Body of pancreas (tissue), 4 donors: Measurements from ENCODE around the gene MPLKIP.

Experiments used
- POLR2A ChIP-seq, 3 donors: fragments of 450-650 bp; IDR thresholded peaks; one replicate each; pipeline ENCODE4 v1.6.1; 2016; ENCODE audit warnings: antibody characterized with exemption in 3 of 3, mild to moderate bottlenecking in 2 of 3
- TF ChIP-seq, protein P1 (sequence below), 7 experiments: fragments of 450-650 bp in 4 of 7; fragments of 200-600 bp in 3 of 7; sonication (generic) in 3 of 7; IDR thresholded peaks; one replicate each; pipeline ENCODE4 v1.5.1; 2016 to 2019; ENCODE audit warnings: antibody characterized with exemption in 7 of 7

DNA sequence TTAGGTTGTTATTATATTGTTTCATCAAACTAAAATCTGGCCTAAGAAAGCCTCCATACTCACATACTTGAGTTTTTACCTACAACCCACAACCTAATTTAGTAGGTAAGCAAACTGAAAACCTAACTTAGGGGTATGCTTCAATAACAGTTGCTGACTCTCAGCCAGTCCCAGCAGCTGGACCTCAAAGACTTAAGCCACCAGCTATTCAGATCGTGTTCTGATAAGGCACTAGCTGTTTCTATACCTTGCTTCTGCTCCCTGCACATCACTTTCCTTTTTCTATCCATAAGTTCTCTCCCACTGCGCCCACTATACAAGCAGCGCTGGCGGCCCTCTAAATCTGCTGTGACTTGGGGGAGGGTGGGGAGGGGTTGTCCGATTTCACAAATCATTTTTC is 42.6 kb upstream of the MPLKIP start:
- TF ChIP-seq, protein P1, sequence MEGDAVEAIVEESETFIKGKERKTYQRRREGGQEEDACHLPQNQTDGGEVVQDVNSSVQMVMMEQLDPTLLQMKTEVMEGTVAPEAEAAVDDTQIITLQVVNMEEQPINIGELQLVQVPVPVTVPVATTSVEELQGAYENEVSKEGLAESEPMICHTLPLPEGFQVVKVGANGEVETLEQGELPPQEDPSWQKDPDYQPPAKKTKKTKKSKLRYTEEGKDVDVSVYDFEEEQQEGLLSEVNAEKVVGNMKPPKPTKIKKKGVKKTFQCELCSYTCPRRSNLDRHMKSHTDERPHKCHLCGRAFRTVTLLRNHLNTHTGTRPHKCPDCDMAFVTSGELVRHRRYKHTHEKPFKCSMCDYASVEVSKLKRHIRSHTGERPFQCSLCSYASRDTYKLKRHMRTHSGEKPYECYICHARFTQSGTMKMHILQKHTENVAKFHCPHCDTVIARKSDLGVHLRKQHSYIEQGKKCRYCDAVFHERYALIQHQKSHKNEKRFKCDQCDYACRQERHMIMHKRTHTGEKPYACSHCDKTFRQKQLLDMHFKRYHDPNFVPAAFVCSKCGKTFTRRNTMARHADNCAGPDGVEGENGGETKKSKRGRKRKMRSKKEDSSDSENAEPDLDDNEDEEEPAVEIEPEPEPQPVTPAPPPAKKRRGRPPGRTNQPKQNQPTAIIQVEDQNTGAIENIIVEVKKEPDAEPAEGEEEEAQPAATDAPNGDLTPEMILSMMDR (IDR thresholded peaks at IDR 0.05): no peak
- TF ChIP-seq POLR2A (IDR thresholded peaks at IDR 0.05): no peak
